HL-60/S4 treated with phorbol 12-myristate 13-acetate at 8.2 ng/mL for 4 days and 3 days (cell line): ENCODE measurements around the gene COG5.

Experiments
- in situ Hi-C: fragments of 300-500 bp; cut with MboI; formaldehyde crosslinking; loops from 2 replicates; pipeline ENCODE4 v1.15.0; 2022; ENCODE audit warnings: low sequenced_read_pairs

COG5 gene

DNA sequence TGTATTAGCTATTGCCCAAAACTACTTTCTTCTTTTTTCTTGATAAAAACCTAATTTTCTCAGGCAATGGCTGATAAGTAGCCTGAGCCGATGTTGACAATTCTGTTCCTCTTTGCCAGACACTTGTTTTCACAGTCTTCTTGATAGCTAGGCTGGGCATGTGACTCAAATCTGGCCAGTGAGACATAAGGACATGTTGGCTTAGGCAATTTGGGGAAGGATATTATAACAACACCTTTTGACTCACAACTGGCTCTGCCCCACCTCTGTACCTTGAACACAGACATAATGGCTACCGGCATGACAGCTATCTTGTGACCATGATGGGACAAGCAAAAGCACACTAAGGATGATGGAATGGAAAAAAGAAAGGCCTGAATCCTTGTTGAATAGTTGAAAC lies 166.7 kb downstream of the COG5 start:
- in situ Hi-C loops = no loop called here

DNA sequence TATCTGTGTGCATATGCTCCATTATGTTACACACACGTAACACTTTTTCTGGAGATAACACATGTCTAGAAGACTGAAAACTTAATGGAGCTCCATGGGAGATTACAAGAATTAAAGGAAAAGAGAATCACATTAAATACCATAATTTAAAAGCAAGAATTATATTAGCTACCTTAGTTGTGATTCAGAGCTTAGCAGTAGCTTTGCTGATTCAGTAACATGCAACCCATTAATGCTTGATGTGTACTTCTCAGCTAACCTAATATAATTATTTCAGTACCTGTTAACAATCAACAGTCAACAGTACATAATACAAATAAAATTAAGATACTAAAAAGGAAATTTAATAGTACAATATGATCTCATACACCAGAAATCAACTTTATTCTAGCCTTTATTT lies 167.6 kb downstream of the COG5 start:
- in situ Hi-C loops = no loop called here

GRCh38 chr7:107394831-107395230 lies 168.9 kb downstream of the COG5 start:
- in situ Hi-C loops = no loop called here

- in situ Hi-C loops = no loop called here
Observed at GRCh38 chr7:107394276-107394675, 169.4 kb downstream of the COG5 start.

GRCh38 chr7:107392830-107393229 lies 170.9 kb downstream of the COG5 start:
- in situ Hi-C loops = no loop called here

DNA sequence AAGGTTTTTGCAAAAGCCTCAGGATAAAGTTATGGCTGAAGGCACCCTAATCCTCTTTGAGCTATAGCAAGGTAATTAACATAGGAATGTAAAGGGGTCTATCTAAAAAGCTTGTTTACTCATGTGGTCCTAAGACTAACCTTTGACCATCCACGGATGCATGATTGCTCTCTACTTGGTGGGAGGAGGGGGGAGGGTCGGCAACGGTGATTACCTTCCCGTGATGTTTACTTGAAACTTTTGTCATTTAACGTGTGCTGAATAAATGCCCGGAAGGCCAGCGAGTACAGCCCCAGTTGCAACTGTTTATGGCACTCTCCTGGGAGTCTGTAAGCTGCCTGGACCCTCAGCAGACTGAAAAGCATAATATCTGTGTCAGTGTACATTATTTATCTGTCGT lies 172.8 kb downstream of the COG5 start:
- in situ Hi-C loops = no loop called here

DNA sequence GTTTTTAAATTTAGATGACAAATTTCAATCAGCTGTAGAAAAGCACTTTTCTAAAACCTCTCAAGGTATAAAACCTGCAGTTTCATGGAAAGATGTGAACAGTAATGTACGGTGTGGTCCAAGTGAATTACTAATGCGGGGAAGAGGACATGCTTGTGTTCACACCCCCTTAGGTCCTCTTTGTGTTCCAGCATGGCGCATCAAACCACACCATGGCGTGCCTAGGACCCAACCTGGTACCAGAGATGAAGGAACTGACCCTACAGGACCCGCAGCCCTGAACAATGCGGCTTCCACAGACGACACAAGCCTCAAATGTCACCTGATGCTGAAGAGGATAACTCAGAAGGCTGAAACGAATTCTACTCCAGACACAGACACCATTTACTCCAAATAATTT lies 175.1 kb downstream of the COG5 start:
- in situ Hi-C loops = no loop called here

DNA sequence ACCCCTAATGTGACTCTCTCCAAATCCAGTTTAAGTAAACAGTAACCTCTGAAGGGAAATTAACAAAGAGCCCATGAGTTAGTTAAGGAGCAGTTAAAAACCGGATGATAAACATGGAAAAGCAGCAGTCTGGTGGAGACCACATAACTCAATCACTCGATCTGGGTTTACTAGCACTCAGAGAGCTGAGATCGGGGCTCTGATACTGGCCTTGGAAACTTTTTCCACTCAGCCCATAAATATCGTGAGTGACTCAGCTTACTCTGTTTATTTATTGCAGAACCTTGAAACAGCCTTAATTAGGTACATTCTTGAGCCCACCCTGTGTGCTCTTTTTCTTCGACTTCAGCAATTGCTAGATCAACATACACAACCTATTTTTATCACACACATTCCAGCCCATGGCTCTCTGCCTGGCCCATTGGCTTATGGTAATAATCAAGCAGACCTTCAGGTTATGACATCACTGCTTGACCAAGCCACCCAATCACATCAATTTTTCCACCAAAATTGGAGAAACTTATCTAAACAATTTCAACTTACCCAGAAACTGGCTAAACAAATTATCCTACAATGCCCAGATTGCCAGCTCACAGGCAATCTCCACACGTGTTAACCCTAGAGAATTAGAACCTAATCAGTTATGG lies 176.0 kb downstream of the COG5 start:
- in situ Hi-C loops = no loop called here

- in situ Hi-C loops = no loop called here
Observed at GRCh38 chr7:107387128-107387527, 176.6 kb downstream of the COG5 start.

GRCh38 chr7:107386548-107387102 lies 177.1 kb downstream of the COG5 start:
- in situ Hi-C loops = no loop called here

DNA sequence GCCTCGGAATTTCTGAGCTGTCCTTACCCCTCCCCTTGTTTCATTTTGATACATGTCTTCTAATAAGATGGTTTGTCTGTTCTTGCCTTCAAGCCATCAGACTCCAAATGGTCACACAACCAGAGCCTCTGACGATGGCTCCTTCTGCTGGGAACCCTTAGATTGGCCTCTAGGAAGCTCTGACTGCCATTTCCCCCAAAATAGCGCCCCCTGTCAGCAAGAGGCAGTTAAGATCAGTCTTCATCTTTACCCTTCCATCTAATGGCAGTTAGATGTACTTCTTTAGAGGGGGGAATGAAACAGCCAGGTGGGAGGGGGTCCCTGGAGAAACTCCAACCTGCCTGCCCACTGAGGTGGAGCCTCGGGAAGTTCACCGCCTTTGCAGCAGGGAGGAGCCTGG lies 179.7 kb downstream of the COG5 start:
- in situ Hi-C loops = no loop called here

- in situ Hi-C loops = no loop called here
Observed at GRCh38 chr7:107383203-107383602, 180.5 kb downstream of the COG5 start.

DNA sequence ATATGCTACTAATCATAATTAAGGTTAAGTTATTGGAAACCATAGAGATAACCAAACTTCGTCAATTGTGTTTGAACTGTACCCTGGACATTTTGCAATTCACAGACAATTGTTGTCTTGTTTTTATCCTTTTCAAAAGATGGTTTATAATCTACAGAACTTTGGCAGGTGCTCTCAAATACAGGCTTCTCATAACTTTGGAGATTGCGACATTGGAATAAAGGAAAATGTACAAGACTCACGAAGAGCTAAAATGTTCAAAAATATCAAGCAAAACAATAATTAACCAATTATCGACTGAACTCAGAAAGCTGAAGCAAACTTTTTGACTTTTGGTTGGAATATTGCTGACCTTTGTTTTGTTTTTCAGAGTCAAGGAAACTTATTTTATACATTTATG lies 182.3 kb downstream of the COG5 start:
- in situ Hi-C loops = no loop called here

DNA sequence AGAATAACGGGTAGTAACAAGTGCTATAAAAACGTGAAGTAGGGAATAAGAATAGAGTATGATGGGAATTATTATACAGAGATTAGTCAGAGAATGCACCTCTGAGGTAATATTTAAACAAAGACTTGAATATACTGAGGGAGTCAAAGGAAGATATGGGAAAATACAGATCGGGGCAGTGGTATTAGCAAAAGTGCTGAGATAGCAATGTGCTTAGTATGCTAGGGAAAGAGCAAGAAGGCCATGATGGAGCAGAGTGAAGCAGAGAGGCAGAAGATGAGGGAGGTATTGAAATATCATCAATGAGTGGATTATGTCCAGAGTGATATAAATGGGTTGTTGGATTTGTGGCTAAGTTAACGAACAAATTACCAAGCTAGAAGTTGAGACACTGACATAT lies 190.4 kb downstream of the COG5 start:
- in situ Hi-C loops = no loop called here

GRCh38 chr7:107372298-107372697 lies 191.4 kb downstream of the COG5 start:
- in situ Hi-C loops = no loop called here

- in situ Hi-C loops = no loop called here
Observed at GRCh38 chr7:107370816-107371215, 192.9 kb downstream of the COG5 start.

DNA sequence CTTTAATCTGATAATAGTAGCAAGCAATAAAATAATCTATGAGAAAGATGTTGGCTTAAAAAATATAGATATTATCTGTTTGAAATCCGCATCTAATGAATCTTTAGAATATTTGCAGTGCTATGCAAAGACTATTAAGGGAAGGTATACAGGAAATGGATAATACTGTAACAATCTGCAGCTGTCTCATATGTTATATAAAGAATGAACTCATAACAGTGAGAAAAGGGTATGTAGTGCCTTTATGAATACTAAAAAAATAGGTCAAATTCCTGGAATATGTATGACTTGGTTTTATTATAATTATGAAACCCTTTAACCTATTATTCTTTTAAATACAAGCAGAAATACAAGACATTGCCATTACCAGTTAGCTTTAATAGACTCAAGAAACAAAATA lies 198.9 kb downstream of the COG5 start:
- in situ Hi-C loops = no loop called here

- in situ Hi-C loops = no loop called here
Observed at GRCh38 chr7:107359520-107360316, 204.0 kb downstream of the COG5 start.

- in situ Hi-C loops = no loop called here
Observed at GRCh38 chr7:107355616-107356015, 208.1 kb downstream of the COG5 start.

GRCh38 chr7:107354640-107355039 lies 209.1 kb downstream of the COG5 start:
- in situ Hi-C loops = no loop called here

DNA sequence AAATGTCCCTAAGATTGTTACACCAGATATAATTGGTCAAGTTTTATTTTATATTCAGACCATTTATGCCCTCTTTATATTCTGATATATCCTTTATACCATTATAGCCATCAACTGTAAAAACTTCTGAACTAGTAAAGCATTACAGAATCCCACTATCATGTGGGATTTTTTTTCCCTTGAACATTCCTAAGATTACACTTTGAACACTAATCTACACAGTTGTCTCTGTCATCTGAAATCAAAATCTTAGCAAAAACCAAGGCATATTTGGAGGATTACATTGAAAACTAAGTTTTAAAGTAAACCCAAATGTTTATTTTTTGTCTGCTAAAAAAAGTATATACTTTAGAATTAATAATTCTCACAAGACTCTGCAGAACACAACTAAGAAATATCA lies 210.0 kb downstream of the COG5 start:
- in situ Hi-C loops = no loop called here

- in situ Hi-C loops = no loop called here
Observed at GRCh38 chr7:107345898-107346297, 217.8 kb downstream of the COG5 start.
